Vagina (tissue), 2 donors: ENCODE results near the gene DCC. TPM values are rescaled to one million over a fixed set of nuclear protein-coding genes. Genes with fewer than 3 reads are reported as not detected.

Experiments
- DNase-seq, 2 donors: peaks; one replicate each; pipeline ENCODE4 v3.0.0-alpha.2; 2017; ENCODE audit errors: extremely low spot score in 2 of 2
- H3K27ac ChIP-seq: fragments of 200-600 bp; sonication (generic); one replicate; pipeline ENCODE4 v1.5.1; 2019
- H3K27me3 ChIP-seq: fragments of 200-600 bp; sonication (generic); one replicate; pipeline ENCODE4 v1.5.1; 2019
- H3K36me3 ChIP-seq, 2 donors: fragments of 200-600 bp; sonication (generic); one replicate each; pipeline ENCODE4 v1.5.1; 2017 to 2019
- H3K4me1 ChIP-seq: fragments of 200-600 bp; sonication (generic); one replicate; pipeline ENCODE4 v1.5.1; 2019
- H3K4me3 ChIP-seq, 2 donors: fragments of 200-600 bp; sonication (generic); 1 replicate in 1 of 2; 2 replicates in 1 of 2; pipeline ENCODE4 v1.5.1; 2016 to 2019
- H3K9me3 ChIP-seq: fragments of 200-600 bp; sonication (generic); one replicate; pipeline ENCODE4 v1.5.1; 2019
- POLR2A ChIP-seq, 2 donors: fragments of 450-650 bp; IDR thresholded peaks; one replicate each; pipeline ENCODE4 v1.6.1; 2017; ENCODE audit warnings: antibody characterized with exemption in 2 of 2, mild to moderate bottlenecking in 2 of 2, moderate library complexity in 2 of 2
- POLR2AphosphoS5 ChIP-seq, 2 donors: sonication (generic); formaldehyde crosslinking; IDR thresholded peaks; one replicate each; pipeline ENCODE4 v1.9.0; 2017; ENCODE audit warnings: antibody characterized with exemption in 2 of 2, mild to moderate bottlenecking in 2 of 2, low read depth in 1 of 2; ENCODE audit not compliant: insufficient read depth in 1 of 2
- intact Hi-C: fragments of 100-400 bp; cut with DNase I; formaldehyde crosslinking; loops from one replicate; pipeline ENCODE4 v1.15.1; 2023
- total RNA-seq: library from RNA; depleted of rRNA; stranded (reverse); fragments of >200 nt; gene quantifications from one replicate; pipeline ENCODE4 v1.2.3, GENCODE V29; 2016
- TF ChIP-seq, protein P1 (sequence below), 3 experiments: fragments of 450-650 bp in 2 of 3; fragments of 200-600 bp in 1 of 3; sonication (generic) in 1 of 3; IDR thresholded peaks; one replicate each; pipeline ENCODE4 v1.5.1; 2017 to 2019; ENCODE audit warnings: antibody characterized with exemption in 3 of 3, mild to moderate bottlenecking in 2 of 3, moderate library complexity in 2 of 3

Gene DCC
- total RNA-seq, 1 donor from 2014 or later, result not detected

DNA sequence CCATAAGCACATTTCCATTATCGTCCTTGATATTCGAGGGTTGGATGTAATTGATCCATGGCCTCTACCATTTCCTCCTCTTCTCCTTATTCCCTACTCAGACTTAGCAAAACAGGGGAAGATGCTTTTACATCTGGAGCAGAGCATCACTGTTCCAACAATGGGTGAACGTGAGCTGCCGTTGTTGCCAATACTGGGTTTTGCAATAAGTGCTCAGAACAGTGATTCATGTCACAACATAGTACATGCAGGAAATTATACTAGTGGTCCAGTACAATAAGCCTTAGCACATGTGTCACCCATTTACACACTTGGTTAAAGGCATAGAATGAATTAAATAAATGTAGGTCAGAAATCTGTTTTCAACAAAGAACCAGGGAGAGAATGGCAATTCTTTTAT is 112.4 kb downstream of the DCC start:
- DNase-seq, result no peak
- Histone ChIP-seq H3K27ac (no peak overlapping the region), H3K4me1 (no peaks in the 10 kb centered on the region), H3K36me3 (no peaks in the 10 kb centered on the region), H3K4me3 (no peak overlapping the region), H3K9me3 (no peaks in the 10 kb centered on the region), H3K27me3 (no peaks in the 10 kb centered on the region)
- intact Hi-C loops, result no loop called here
- TF ChIP-seq, protein P1, sequence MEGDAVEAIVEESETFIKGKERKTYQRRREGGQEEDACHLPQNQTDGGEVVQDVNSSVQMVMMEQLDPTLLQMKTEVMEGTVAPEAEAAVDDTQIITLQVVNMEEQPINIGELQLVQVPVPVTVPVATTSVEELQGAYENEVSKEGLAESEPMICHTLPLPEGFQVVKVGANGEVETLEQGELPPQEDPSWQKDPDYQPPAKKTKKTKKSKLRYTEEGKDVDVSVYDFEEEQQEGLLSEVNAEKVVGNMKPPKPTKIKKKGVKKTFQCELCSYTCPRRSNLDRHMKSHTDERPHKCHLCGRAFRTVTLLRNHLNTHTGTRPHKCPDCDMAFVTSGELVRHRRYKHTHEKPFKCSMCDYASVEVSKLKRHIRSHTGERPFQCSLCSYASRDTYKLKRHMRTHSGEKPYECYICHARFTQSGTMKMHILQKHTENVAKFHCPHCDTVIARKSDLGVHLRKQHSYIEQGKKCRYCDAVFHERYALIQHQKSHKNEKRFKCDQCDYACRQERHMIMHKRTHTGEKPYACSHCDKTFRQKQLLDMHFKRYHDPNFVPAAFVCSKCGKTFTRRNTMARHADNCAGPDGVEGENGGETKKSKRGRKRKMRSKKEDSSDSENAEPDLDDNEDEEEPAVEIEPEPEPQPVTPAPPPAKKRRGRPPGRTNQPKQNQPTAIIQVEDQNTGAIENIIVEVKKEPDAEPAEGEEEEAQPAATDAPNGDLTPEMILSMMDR (IDR thresholded peaks at IDR 0.05), result no peak
- TF ChIP-seq POLR2A (IDR thresholded peaks at IDR 0.05) (no peak), POLR2AphosphoS5 (IDR thresholded peaks at IDR 0.05; ENCODE audit: insufficient read depth in 1 of 2, low read depth in 1 of 2) (no peak)

DNA sequence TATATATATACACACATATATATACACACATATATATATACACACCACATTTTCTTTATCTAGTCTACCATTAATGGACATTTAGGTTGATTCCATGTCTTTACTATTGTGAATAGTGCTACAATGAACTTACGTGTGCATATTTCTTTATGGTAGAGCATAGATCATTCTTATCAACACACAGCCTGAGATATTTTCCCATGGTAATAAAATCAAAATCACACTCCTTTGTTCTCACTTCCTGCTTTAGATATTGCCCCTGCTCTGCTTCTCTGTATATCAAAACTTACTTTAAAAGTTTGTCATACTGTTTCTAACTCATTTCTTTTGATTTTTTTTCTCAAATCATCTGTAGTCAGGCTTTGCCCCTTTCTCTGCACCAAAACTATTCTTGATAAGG is 119.9 kb downstream of the DCC start:
- intact Hi-C loops, result no loop called here
- Histone ChIP-seq H3K4me1 (no peaks in the 10 kb centered on the region), H3K27me3 (no peaks in the 10 kb centered on the region), H3K4me3 (no peak overlapping the region), H3K27ac (no peak overlapping the region), H3K9me3 (no peaks in the 10 kb centered on the region), H3K36me3 (no peaks in the 10 kb centered on the region)
- DNase-seq, result no peak
- TF ChIP-seq POLR2A (IDR thresholded peaks at IDR 0.05), result no peak
- TF ChIP-seq, protein P1 (IDR thresholded peaks at IDR 0.05), result no peak
- no peak for TF ChIP-seq POLR2AphosphoS5 (IDR thresholded peaks at IDR 0.05; ENCODE audit: insufficient read depth in 1 of 2, low read depth in 1 of 2)

DNA sequence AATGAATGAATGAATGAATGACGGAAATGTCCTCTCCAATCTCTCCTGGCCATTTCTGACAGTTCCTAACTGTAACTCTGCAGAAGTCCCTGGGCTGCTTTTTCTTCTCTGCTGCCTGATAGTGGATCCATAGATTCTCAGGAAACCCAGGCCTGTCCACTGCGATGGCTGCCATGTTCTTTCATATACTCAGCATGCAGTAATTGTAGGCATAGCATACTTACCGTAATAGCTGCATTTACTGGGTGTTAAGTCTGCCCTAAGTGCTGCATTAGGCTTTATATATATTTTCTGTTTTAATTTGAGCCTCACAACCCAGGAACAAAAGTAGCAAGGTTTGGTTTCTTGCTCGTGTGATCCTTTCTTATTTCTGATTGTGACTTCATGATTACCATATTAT is 122.9 kb downstream of the DCC start:
- Histone ChIP-seq H3K27me3 (no peaks in the 10 kb centered on the region), H3K27ac (no peak overlapping the region), H3K9me3 (no peaks in the 10 kb centered on the region), H3K4me1 (no peaks in the 10 kb centered on the region), H3K4me3 (no peak overlapping the region), H3K36me3 (no peaks in the 10 kb centered on the region)
- intact Hi-C loops, result no loop called here
- TF ChIP-seq POLR2A (IDR thresholded peaks at IDR 0.05) (no peak), POLR2AphosphoS5 (IDR thresholded peaks at IDR 0.05; ENCODE audit: insufficient read depth in 1 of 2, low read depth in 1 of 2) (no peak)
- TF ChIP-seq, protein P1 (IDR thresholded peaks at IDR 0.05), result no peak
- DNase-seq, result no peak

DNA sequence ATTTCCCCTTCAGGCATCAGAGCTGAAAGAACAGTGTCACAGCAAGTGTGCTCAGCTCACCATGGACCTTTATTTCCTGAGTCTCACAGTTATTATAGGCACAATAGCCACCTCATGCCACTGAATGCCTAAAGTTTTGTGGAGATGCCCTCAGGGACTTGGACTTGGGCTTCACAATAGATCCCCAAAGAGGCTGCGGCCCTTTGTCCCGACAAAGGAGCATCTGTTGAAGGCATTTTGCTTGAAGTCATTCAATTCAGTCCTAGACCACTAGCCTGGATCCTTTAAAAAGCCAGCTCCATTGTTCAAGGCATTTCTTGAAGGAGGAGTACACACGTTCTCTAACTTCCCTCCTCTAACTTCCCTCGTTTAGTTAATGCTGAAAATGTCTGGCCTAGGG is 125.4 kb downstream of the DCC start:
- H3K4me1 ChIP-seq, result no peaks in the 10 kb centered on the region
- H3K36me3 ChIP-seq, result no peaks in the 10 kb centered on the region
- no peaks in the 10 kb centered on the region for H3K9me3 ChIP-seq
- TF ChIP-seq POLR2AphosphoS5 (IDR thresholded peaks at IDR 0.05; ENCODE audit: insufficient read depth in 1 of 2, low read depth in 1 of 2) (no peak), POLR2A (IDR thresholded peaks at IDR 0.05) (no peak)
- TF ChIP-seq, protein P1 (IDR thresholded peaks at IDR 0.05), result no peak
- H3K4me3 ChIP-seq, result no peak overlapping the region
- H3K27ac ChIP-seq, result no peak overlapping the region
- no peaks in the 10 kb centered on the region for H3K27me3 ChIP-seq
- no peak for DNase-seq
- intact Hi-C loops, result no loop called here

DNA sequence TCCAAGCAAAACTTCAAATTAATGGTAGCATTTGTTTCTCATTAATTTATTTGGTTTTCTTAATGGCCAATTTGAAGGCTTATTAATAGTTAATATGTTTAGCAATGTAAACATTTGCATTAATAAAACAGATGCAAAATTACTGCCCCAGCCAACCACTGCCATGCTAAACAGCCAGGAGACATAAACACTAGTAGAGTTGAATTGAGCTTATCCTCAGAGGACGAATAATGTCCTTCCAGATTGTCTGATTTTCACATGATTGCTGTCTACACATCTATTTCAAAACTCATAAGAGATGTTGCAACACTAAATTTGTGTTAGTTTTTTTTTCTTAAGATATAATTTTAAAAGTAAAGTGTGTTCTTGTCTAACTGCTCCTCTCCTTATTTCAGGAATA is 128.5 kb downstream of the DCC start:
- Histone ChIP-seq H3K36me3 (no peaks in the 10 kb centered on the region), H3K4me1 (no peaks in the 10 kb centered on the region), H3K4me3 (no peak overlapping the region), H3K27ac (no peak overlapping the region), H3K27me3 (no peaks in the 10 kb centered on the region), H3K9me3 (no peaks in the 10 kb centered on the region)
- no peak for DNase-seq
- TF ChIP-seq, protein P1 (IDR thresholded peaks at IDR 0.05), result no peak
- TF ChIP-seq POLR2AphosphoS5 (IDR thresholded peaks at IDR 0.05; ENCODE audit: insufficient read depth in 1 of 2, low read depth in 1 of 2) (no peak), POLR2A (IDR thresholded peaks at IDR 0.05) (no peak)
- intact Hi-C loops, result no loop called here
